GM21825 (cell line): ENCODE data around the gene EYS.
"Not testable (repeated sequence)": the region's sequence is repeated elsewhere in the genome, so short reads cannot be mapped to it uniquely, and the experiment has no call there.

Experiments used
- ATAC-seq: cut with Tn5 transposase; IDR thresholded peaks from one replicate; pipeline ENCODE4 v1.9.1; 2021; ENCODE audit warnings: mild to moderate bottlenecking, moderate library complexity; ENCODE audit not compliant: unreplicated experiment

The EYS gene

GRCh38 chr6:64505312-64505711, 1201.7 kb downstream of the EYS start:
- no peak for ATAC-seq

GRCh38 chr6:64504503-64504902, 1202.5 kb downstream of the EYS start:
- no peak for ATAC-seq

- ATAC-seq = no peak
Observed at GRCh38 chr6:64502801-64503200, 1204.2 kb downstream of the EYS start.

GRCh38 chr6:64497634-64498033, 1209.4 kb downstream of the EYS start:
- ATAC-seq = no peak

- no peak for ATAC-seq
Observed at GRCh38 chr6:64489763-64490162, 1217.3 kb downstream of the EYS start.

GRCh38 chr6:64486578-64487351, 1220.3 kb downstream of the EYS start:
- ATAC-seq = no peak

- ATAC-seq = no peak
Observed at GRCh38 chr6:64483956-64484499, 1223.0 kb downstream of the EYS start.

GRCh38 chr6:64482631-64483030, 1224.4 kb downstream of the EYS start:
- no peak for ATAC-seq

- no peak for ATAC-seq
Observed at GRCh38 chr6:64479134-64479533, 1227.9 kb downstream of the EYS start.

- ATAC-seq = no peak
Observed at GRCh38 chr6:64477391-64477790, 1229.6 kb downstream of the EYS start.

- ATAC-seq = no peak
Observed at GRCh38 chr6:64476935-64477334, 1230.1 kb downstream of the EYS start.

- ATAC-seq = not testable (repeated sequence)
Observed at GRCh38 chr6:64469405-64469804, 1237.6 kb downstream of the EYS start.

- no peak for ATAC-seq
Observed at GRCh38 chr6:64467656-64468055, 1239.4 kb downstream of the EYS start.

GRCh38 chr6:64459411-64459944, 1247.5 kb downstream of the EYS start:
- ATAC-seq = no peak

- not testable (repeated sequence) for ATAC-seq
Observed at GRCh38 chr6:64448101-64448500, 1258.9 kb downstream of the EYS start.

- ATAC-seq = no peak
Observed at GRCh38 chr6:64445038-64445437, 1262.0 kb downstream of the EYS start.

GRCh38 chr6:64439274-64439673, 1267.8 kb downstream of the EYS start:
- ATAC-seq = no peak

- no peak for ATAC-seq
Observed at GRCh38 chr6:64437996-64438395, 1269.0 kb downstream of the EYS start.

- ATAC-seq = no peak
Observed at GRCh38 chr6:64429926-64430325, 1277.1 kb downstream of the EYS start.

- no peak for ATAC-seq
Observed at GRCh38 chr6:64428186-64428585, 1278.8 kb downstream of the EYS start.

- ATAC-seq = no peak
Observed at GRCh38 chr6:64415926-64416325, 1291.1 kb downstream of the EYS start.

GRCh38 chr6:64411226-64411625, 1295.8 kb downstream of the EYS start:
- ATAC-seq = no peak
